NCI-H2171 treated with DMSO at 0.1 percent for 48 hours (cell line): ENCODE measurements around the gene LDLRAD3.

Source experiments
- DNase-seq: peaks from one replicate; lab custom pipeline; 2025; lab: John Stamatoyannopoulos, UW

The LDLRAD3 gene

DNA sequence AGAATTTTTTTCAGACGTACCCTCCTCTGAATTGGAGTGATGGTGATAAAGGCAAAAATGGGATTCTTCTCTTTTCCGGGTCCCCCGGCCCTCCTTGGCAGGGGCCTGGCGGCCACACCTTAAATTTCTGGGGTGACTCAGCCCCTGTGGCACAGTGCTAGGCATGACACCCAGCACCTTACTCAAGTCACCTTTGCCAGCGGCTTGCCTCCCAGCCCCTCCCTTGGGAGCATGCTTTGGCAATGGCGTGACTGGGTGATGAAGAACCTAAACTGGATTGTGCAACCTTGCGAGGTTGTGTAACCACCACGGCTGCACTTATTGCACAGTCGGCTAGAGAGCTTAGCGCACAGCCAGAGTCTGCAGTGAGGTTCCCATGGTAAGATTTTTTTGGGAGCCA lies 16.2 kb upstream of the LDLRAD3 start:
- peak; percentile 79 for DNase-seq

DNA sequence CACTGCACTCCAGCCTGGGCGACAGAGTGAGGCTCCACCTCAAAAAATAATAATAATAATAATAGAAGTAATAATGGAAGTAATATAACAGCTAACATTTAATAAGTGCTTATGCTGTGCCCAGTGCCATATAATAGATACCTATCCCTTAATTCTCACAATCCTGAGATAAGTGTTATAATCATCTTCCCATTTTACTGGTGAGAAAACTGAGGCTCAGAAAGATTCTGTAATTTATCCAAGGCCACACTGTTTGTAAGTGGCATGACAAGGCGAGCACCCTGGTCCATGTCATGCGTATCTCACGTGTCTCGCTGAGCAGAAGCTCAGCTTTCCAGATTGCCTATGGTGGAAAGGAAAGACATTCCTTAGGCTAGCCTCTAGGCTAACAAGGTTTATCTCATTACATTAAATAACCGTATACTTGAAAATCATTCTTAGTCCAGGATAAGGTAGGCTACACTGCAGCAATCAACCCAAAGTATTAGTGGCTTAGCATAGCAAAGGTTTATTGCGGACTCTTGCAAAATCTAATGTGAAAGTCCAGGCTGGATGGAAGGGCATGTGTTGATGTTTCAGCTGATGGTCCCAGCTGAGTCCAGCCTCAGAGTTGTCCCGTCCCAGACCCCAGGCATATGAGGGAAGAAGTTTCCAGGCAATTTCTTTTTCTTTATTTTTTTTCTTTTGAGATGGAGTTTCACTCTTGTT lies 15.0 kb upstream of the LDLRAD3 start:
- DNase-seq = no peak

DNA sequence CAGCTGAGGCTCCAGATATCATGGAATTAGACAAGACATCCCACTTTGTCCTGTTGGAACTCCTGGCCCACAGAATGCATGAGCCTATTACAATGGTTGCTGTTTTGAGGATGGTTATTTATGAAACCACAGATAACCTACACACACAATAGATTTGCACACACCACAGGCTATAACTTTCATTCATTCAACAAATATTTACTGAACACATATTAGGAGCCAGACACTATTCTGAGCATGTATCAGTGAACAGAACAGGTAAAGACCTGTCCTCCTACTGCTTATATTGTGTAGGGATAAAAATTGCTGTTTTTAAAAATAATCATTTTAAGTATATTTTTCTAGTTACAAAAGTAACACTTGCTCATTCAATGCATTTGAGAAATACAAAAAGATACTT lies 13.4 kb upstream of the LDLRAD3 start:
- no peak for DNase-seq

DNA sequence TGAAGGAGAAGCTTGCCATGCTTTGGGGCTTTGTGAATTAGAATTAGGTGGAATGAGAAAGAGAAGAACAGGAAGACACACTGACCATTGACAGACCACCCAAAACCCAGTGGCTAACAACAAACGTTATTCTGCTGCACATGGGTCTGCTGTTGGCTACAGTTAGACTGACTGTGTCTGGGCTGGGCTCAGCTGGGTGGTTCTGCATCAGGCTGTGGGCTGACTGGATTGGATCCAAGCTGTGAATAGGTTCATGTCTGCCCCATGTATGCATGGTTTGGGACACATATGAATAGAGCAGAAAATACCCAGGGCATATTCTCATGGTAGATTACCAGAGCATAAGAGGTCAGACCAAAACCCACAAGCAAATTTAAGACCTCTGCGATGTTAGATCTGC lies 11.7 kb upstream of the LDLRAD3 start:
- no peak for DNase-seq

DNA sequence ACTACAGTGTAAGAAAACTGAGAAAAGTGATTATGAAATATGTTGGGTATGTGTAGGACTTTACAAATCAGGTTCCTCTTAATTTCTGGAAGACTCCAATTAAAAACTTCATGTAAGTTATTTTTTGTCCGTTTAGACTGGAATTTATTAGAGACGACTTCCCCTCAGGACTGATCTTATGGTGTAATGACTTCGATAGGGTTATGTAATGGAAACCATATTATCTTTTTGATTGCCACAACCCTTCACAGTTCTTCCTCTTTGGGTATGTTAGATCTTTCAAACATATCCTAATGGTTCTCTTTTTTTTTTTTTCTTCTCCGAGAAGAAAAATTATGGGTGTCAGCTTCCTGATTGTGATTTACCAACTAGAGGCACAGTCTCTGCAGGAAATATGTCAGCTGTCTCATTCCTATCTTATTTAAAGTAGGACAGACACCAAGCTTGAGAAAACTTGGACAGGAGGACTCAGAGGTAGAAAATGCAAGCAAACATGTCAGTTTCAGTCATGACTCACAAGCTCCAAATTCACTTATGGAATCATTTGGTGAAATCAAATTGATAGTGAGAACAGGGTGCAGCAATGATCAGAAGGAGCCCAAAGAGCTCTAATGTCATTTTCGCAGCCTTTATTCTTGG lies 11.1 kb upstream of the LDLRAD3 start:
- DNase-seq = no peak

DNA sequence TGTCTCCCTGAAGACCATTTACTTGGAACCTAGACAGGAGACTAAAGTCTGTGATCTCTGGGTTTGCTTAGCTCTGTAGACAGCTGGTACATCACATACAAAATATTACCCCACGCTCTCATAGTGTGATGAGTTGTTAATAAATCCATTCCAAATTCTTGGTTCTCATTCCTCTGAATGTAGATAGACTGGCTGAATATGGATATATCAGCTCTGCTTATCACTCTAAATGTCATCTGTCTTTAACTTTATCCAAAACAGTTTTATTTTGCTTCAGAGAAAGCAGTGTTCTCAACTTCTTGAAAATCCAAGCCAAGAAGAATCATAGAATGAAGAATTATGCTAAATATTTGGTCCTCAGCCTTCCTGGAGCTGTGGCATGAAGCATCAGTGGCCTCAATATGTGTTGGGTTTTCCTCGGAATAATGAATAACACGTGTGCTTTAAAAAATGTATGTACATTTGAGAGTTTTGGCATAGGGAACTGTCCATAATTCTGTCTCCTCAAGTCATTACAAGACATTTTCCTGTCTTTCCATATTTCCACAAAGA lies 10.5 kb upstream of the LDLRAD3 start:
- no peak for DNase-seq

DNA sequence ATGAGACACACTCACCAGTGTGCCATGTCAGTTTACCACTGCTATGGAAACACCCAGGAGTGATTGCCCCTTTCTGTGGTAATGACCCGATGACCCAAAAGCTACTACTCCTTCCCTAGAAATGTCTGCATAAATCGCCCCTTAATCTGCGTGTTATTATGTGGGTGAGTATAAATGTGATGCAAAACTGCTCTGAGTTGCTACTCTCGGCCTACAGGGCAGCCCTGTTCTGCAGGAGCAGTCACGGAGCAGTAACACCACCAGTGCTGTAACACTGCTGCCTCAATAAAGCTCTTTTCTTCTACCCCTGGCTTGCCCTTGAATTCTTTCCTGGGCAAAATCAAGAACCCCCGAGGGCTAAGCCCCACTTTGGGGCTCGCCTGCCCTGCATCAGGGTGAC lies 9.6 kb upstream of the LDLRAD3 start:
- no peak for DNase-seq

DNA sequence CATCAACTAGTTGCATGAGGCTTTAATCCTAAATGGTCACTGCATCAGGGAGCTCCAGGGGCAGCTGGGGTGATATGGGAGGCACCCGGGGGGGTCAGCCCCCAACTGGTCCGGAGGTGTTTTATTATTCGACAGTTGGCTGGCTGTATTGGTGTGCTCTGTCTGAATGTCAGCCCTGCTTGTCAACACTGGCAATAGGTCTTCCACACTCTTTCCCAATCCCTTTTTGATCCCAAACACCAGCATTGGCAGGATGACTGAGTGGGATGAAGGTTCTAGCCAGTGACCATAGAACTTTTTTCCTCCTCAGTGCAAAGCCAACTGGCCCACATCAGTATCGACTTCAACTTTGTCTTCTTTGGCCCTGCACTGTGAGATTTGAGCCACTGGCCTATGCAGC lies 8.9 kb upstream of the LDLRAD3 start:
- DNase-seq = no peak

DNA sequence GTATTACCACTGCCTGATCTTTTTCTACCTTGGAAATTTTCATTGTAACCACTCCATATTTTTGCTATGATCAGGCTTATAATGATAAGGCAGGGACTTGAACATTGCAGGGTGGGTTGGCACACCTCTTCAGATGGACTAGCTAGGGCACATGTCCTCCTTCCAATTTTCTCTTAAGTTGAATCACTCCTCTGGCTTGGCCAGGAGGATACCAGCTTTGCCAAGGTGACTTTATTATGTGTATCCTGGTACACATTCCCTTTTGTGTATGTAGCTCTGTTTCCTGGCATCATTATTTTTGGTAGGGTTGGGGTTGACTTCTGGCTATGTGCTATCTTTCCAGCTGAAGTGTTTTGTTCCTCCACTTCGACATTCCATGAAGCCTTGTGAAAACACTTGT lies 8.5 kb upstream of the LDLRAD3 start:
- DNase-seq = no peak

DNA sequence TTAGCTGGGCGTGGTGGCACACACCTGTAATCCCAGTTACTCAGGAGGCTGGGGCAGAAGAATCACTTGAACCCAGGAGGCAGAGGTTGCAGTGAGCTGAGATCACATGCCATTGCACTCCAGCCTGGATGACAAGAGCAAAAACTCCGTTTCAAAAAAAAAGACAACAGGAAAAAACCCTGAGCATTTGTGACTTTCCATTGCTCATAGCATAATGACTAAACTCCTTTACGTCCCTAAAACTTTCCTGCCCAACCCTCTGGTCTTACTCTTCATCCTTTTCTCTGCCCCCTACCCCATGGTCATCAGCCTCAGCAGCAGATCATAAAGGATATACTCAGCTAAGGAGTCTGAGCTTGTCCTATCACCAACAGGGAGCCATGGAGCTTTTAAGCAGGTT lies 6.8 kb upstream of the LDLRAD3 start:
- no peak for DNase-seq

DNA sequence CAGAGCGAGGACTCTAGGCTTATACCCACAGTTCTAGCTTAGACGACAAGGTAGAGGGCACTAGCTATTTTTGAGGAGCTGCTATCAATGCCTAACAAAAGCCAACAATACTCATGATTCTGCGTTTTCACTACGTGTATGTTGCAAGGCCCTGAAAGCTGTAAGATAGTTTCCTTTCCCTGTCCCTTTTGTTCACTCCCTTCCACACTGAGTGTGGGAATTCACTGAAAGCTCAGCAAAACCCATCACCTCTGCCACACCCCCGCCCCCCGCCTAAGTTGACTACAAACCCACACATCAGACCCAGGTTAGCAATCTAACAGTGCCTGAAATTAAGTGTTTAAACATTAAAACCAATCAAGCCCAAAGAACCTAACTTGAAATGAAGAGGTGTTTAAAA lies 6.2 kb upstream of the LDLRAD3 start:
- no peak for DNase-seq

DNA sequence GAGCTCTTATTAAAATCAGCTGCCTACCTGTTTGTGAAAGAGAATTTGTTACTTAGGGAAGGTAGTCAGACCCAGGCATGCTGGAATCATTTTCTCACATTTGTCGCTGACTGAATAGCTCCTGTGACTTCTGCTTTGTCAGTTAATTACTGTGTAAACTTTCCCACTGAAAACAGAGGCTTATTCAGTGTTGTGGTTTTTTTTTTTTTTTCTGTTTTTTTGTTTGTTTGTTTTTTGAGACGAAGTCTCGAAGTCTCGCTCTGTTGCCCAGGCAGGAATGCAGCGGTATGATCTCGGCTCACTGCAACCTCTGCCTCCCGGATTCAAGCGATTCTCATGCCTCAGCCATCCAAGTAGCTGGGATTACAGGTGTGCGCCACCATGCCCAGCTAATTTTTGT lies 5.6 kb upstream of the LDLRAD3 start:
- no peak for DNase-seq

DNA sequence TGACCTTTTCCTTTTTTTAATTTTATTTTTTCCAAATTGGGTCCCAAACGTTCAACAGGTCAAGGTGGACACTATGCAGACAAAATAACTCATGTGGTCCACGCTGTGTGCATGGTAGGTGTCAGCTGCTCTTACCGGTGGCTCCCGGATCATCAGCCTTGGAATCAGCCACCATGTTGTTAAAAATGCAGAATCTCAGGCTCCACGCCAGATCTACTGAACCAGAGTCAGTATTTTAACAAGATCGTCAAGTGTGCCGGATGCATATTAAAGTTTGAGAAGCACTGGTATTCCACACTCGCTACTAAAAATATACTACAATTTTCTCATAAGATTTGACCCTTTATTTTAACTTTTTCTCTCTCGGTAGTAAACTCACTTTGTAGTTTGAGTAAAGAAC lies 553 bp upstream of the LDLRAD3 start:
- DNase-seq = no peak

DNA sequence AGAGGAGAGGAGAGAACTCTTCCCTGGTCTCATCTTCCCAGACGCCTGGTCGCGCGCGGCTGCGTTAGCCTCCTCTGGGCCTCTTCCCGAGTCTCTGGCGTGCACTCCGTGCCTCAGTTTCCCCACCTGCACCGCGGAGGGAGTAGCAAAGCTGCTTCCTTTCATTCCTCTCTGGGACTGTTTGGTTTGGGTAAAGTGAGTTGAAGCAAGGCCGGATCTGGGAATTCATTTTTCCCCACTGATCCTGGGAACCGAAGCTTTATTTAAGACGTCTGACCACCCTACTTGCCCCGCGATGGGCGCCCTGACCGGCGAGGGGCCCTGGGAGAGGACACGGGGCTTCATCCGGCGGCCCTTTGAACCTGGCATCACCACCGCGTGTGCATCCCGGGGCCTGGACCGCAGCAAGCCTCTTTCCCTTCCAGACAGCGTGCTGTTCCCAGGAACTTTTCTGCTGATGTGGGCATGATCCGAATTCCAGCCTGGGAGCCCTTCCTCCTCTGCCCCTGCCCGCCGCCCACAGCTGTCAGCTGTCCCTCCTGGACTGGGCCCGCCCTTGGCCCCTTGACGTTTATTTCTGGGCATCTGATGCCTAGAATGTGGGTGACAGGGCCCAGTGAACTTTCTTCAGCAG lies 758 bp downstream of the LDLRAD3 start:
- DNase-seq = peak; percentile 54

DNA sequence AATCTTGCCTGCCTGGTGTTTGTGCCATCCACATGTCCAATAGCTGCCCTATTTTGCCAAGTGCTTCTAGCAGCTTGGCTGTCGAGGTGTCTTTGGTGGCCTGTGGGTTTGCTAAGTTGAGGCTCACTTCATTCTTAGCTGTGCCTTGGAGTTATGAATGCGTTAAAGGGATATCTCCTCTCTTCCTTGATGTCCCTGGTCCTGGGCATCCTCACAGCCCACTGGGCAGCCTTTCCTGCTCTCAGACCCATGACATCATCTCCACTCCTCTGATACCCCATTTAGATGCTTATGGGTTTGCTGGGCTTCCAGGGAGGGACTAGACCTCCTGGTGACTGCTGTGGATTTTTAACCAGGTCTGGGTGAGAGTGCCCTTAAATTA lies 1.3 kb downstream of the LDLRAD3 start:
- DNase-seq = no peak

DNA sequence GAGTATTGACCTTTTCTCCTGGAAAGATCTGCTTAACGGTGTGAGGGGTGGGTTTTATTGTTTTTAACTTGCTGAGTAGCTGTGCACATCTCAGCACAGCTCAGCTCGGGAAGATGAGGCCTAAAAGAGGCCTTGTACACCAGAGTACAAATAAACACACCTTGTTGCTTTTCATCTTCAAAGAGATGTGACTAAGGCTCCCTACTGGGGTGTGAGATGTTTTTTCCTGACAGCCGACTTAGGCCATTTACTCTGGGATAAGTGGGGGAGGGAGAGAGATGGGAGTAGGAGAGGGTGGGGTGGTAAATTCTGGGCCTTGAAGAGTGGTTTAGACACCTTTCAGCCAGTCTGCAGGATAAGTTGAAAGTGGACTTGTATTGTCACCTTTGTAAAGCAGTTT lies 2.9 kb downstream of the LDLRAD3 start:
- no peak for DNase-seq

DNA sequence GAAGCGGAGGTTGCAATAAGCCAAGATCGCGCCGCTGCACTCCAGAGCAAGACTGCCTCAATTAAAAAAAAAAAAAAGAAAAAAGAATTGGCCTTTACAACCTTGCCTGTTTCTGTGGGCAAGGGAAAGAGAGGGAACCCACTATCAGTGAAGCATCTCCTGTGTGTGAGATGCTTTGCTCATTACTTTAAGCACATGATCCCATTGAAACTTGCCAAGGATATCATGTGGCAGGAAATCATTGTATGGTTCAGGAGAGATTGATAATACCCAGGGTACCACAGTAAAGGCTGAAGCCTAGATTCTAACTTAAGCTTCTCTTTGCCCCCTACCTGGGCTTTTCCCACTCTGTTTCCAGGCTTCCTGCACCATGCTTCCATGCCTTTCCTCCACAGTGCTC lies 3.6 kb downstream of the LDLRAD3 start:
- no peak for DNase-seq

DNA sequence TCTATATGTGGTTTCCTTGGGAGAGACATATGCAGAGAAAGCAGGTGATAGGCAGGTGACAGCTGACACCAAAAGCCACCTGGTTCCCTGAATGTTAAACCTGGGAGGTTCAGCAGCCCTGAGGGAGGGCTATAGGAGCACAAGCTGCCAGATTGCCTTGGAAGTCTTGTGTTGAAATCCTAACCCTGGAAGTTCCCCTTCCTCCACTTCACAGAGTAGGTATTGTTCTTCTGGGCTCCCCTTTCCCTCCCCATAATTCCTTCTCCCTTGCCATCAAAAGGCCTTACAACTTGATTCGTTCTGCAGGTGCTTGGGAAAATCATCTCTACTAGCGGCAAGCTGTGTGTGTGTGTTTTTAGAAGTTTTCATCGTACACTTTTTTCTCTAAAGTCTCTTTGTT lies 5.4 kb downstream of the LDLRAD3 start:
- peak; percentile 78 for DNase-seq

DNA sequence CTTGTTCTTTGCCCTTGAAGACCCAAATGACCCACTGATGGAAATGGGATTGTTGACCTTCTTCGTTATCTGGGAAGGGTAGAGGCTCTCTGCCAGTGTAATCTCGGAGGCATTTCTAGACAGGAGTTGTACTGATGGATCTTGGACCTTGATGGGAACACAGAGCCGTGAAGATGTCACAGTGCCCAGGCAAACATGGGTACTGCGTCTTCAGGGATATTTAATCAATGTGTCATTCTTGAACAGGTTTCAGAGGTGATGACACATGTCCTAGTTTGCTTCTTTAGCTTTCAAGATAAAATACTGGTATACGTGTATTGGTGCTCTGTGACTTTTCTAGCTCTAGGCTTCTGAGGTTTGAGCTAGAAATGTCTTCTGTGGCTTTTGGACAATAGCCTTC lies 6.2 kb downstream of the LDLRAD3 start:
- no peak for DNase-seq

DNA sequence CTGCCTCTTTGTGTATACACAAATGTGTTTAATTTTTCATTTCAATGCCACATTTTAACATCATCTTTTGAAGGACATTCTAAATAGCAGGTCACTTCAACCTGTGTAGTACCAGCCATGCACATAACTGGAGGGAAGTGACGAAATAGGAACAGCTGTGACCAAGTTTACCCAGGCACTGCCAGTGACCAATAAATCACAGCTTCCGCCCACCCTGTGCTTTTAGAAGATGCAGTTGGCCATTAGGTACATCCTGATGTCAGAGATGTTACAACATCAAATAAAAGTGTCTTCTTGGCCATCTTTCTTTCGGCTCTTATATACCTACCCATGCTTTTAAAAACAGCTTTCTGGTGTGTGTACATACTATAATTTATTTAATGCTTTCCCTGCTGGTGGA lies 7.8 kb downstream of the LDLRAD3 start:
- DNase-seq = no peak

DNA sequence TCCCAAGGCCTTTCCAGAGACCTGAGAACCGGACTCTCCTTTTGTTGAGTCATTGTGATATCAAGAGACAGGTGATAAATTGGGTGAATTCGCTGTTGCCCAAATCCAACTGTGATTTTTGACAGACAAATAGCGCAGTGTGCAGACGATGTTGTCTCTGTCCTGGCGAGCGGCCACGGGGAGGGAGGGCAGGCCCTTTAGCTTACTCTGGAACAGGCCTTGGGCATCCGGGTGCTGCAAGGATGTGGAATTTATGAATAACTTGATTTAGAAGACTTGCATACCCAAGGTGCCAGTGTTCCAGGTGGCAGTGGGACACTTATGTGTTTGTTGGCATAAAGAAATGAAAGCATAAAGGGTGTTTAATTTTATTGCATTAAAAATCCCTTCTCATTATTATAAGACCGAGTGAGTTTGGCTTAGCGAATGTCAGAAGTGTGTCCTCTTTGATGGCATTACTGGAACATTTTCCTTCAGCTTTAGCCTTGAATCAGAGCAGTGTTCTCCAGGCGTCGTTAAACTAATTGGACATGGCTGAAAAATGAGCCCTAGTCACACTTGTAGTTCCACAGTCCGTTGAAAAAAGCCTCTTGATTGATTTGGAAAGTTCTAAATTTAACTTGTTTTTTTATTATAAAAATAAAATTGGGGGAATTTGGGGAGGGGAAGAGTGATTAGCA lies 9.4 kb downstream of the LDLRAD3 start:
- no peak for DNase-seq

DNA sequence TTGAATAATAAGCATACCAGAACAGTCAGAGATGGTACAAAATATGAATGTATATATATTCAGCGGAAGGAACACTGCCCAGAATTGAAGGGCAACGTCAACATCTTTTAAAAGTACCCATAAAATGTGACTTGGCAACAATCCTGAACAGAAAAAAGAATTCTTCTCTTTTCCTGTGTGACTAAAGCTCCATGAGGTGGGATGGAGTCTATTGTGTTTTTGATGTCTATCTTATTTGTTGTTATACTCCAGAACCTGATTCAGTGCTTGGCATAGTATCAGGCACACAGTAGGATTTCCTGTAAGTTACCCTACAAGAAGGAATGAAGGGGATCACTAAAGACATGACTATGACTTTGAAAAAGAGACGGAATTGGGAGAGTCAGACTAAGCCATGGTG lies 10.3 kb downstream of the LDLRAD3 start:
- no peak for DNase-seq

DNA sequence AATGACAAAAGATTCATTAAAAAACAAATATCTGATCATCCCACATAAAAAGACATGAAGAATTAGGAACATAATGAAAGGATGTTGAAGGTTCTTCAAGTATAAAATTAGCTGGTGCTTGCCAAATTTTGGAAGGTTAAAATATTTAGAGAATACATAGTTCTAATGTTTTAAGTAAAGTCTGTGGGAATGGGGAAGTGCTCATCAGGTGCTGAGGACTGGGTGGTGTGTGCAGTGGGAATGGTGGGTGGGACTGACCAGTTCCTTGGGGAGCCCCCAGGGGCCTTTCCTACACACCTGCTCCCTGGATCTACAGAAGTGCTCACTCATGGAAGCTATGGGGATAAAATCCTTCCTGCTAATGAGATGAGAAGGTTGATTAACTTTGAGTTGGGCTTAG lies 11.8 kb downstream of the LDLRAD3 start:
- no peak for DNase-seq
